H7 (cell line): ENCODE results near the gene KLF6. TPM values are rescaled to one million over a fixed set of nuclear protein-coding genes. Genes with fewer than 3 reads are reported as not detected.

Experiments used
- DNase-seq: peaks from one replicate; pipeline ENCODE4 v3.0.0; 2012
- H3K27me3 ChIP-seq: 2 replicates; pipeline ENCODE4 v1.6.0; 2011; ENCODE audit warnings: mild to moderate bottlenecking, low read length; ENCODE audit not compliant: control insufficient read depth, insufficient read depth
- H3K36me3 ChIP-seq: replicated peaks from 2 replicates; pipeline ENCODE4 v1.5.1; 2011; ENCODE audit warnings: low read length; ENCODE audit not compliant: control insufficient read depth, insufficient read depth
- H3K4me3 ChIP-seq: 2 replicates; pipeline ENCODE4 v1.5.1; 2011; ENCODE audit warnings: low read depth, mild to moderate bottlenecking, control low read depth, low read length, moderate library complexity; ENCODE audit not compliant: insufficient read depth
- total RNA-seq: library from RNA; depleted of rRNA; stranded (reverse); fragments of >200 nt; shearing (Covaris generic); gene quantifications from 2 replicates; pipeline ENCODE4 v1.2.3, GENCODE V29; 2014

The KLF6 gene
- total RNA-seq, 1 experiment from 2014 or later: 7.6 TPM

DNA sequence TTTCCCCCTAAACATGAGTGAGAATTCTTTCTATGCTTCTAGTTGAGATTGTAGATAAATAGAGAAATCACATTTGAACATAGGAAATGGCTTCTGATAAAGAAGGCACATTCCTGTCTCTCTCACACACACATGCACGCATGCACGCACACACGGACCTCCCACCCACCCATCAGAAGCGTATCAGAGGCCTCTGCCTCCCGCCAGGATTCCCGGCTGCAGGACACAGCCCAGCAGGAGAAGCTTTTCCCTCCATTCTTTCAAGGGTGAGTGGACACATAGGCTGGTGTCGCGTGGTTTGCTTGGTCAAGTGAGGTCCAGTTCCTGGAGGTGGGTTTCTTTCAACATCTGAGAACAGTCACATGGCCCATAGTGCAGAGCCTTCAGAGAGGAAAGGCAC, 34.2 kb downstream of the KLF6 start:
- no peaks in the 10 kb centered on the region for H3K27me3 ChIP-seq
- no peak overlapping the region for H3K4me3 ChIP-seq
- no peaks in the 10 kb centered on the region for H3K36me3 ChIP-seq
- DNase-seq: no peak

DNA sequence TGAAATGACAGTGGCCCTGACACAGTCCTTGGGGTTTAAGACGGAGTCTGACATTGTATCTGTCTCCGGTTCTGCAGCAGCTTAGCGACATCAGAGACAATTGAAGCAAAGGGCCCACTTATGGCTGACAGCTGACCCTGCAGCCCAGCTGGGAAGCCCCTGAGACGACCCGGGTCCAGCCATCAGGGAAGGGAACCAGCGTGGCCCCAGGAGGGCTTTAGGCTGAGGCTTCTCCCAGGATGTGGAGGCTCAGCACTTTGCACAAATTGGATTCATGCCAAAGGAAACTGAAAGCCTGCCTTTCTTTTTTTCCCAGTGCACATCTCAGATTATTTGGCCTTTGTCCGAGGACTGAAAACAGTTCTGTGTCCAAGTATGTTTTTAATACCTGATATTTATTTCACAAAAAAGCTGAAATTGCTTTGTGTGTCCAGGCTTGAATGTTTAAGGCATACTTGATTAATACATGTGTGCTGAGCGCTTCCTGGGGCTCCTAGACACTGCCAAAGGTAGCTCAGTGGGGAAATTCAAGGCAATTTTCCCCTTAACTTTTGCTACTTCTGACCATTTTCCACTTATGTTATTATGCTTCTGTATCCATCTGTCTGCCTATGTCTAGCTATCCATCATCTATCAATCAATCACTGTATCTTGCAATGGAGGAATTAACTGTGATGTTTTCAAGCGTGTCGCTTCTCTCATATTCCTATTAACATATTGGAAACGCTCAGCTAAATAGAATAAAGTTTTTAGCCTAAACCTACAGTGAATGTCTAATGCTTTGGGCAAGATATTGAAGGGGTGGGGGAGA, 34.8 kb downstream of the KLF6 start:
- Histone ChIP-seq H3K4me3 (no peak overlapping the region), H3K36me3 (no peaks in the 10 kb centered on the region), H3K27me3 (no peaks in the 10 kb centered on the region)
- DNase-seq: no peak

DNA sequence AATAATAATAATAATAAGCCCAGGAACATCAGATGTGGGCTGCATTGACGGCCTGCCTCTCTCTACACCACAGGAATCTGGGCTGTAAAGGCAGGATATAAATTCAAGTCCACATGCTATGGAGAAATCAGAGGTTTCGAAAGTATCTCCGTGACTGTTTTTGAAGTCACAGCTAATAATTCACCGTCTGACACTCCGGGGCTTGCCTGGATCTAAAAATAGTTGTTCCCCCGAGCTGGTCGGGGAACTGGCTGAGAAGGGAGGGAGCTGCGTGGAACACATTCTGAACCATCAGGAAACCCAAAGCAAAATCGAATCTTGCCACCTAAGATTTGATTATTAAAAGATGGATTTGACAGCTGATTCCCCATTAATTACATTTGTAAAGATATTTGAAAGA, 35.4 kb downstream of the KLF6 start:
- Histone ChIP-seq H3K27me3 (no peaks in the 10 kb centered on the region), H3K4me3 (no peak overlapping the region), H3K36me3 (no peaks in the 10 kb centered on the region)
- no peak for DNase-seq

DNA sequence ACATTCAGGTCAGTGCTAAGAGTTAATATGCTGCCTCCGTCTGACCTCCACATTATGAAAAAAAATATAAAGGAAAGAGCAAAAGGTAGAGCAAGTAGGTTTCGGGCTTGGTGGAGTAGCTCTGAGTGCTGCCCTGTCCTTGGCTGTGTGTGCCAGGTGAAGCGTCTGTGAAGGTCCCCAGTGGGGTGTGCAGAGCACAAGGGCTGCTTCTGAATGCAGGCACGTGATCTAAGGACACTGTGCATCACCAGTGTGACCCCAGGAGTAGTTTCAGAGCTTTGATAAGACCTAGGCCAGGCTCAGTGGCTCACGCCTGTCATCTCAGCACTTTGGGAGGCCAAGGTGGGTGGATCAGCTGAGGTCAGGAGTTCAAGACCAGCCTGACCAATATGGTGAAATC, 36.0 kb downstream of the KLF6 start:
- H3K27me3 ChIP-seq: no peaks in the 10 kb centered on the region
- no peaks in the 10 kb centered on the region for H3K36me3 ChIP-seq
- no peak overlapping the region for H3K4me3 ChIP-seq
- no peak for DNase-seq

DNA sequence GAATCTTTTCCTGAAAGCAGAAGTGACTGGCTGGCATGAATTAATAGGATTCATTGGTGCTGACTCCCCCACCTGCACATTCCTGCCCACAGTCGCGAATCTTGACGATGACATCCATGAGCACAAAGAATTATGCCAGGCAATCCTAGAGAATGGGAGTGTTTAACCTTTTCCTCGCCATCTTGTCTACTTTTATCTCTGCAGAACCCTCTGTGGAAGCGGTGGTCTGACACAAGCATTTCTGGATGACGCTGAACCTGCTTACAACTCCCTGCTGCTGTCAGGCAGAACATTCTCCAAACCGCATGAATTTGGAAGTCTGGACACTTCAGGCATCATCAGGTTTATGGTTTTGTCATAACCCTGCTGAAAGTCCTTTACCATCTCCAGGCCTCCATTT, 36.5 kb downstream of the KLF6 start:
- Histone ChIP-seq H3K36me3 (no peaks in the 10 kb centered on the region), H3K4me3 (no peak overlapping the region), H3K27me3 (no peaks in the 10 kb centered on the region)
- no peak for DNase-seq

DNA sequence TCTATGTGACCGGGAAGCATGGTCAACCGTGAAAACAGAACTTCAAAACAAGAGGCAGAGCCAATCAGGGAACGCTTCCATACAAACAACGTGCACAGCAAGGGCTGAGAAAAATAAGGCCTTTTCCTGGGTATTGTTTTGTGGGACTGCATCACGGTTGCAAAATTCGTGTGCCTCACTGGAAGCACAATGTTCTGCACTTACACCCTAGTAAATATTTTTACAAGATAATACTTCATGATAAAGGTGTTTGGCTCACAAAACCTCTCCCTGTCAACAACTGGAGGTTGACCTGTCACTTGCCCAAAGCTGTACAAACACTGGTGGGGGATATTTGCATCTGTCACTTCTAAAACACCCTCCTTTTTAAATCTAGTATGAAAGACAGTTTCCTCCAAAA, 37.0 kb downstream of the KLF6 start:
- no peaks in the 10 kb centered on the region for H3K27me3 ChIP-seq
- H3K36me3 ChIP-seq: no peaks in the 10 kb centered on the region
- no peak overlapping the region for H3K4me3 ChIP-seq
- DNase-seq: no peak

DNA sequence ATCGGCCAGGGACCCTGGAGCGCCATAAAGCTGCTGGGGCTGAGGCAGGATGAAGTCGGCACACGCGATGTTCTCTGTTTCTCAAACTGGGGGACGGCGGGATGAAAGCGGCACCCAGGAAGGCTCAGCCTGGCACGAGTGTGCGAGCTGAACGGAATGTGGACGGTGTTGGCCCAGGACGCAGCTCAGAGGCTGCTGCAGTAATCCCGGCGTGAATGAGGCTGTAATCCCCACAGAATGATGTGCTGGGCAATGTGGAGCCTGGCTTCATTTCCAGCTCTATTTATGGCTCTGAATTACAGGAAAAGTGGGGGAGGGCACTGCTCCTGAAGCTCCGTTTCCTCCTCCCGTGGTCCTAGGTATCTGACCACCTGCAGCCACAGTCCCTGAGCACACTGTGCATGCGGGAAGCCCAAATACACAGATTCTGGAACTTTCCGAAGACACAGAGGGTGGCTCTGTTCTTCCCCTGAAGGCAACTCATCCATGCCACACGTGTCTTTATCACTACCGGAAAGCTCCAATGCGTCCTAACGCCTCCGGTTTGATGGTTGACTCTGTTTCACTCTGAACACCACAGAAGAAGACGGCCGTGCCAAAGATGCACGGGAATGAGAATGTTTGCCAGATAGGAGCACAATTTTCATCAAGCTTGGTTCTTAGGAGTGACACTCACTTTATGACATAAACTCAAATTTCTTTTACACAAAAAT, 37.6 kb downstream of the KLF6 start:
- Histone ChIP-seq H3K27me3 (no peaks in the 10 kb centered on the region), H3K4me3 (no peak overlapping the region), H3K36me3 (no peaks in the 10 kb centered on the region)
- DNase-seq: no peak

DNA sequence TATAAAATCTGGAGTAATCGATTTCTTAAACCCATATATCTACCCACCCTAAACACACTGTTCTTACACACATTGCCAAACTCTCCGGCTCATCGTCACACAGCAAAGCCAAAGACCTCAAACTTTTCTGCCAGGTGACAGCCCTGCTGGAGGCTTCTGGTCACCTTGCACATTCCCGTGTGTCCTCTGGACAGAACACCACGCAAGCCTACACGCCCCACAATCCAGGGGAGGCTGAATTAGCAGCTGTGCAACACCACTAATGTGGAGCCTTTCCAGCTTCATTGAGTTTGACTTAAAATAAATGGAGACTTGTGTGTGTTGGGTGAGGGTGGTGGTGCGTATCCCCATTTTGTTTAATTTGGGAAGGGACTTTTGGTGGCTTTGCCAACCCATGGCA, 38.4 kb downstream of the KLF6 start:
- Histone ChIP-seq H3K27me3 (no peaks in the 10 kb centered on the region), H3K36me3 (no peaks in the 10 kb centered on the region), H3K4me3 (no peak overlapping the region)
- DNase-seq: no peak

DNA sequence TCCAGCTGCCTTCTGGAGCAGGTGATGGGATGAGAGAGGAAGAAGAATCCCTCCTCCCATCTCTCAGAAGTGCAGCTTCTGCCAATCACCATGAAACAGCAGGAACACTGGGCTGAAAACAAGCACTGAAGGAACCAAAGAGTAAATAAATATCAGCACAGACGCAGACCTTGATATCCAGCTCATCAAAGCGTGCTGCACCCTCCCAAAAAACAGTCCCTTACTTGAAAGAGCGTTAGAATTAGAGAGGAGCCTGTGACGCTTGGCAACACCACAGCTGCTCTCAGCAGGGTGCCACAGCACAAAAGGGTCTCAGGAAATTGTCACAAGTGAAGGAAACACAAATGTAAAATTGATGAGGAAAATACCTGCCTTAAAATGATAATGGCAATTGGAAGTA, 39.5 kb downstream of the KLF6 start:
- DNase-seq: peak; percentile 30
- no peak overlapping the region for H3K4me3 ChIP-seq
- no peaks in the 10 kb centered on the region for H3K36me3 ChIP-seq
- H3K27me3 ChIP-seq: no peaks in the 10 kb centered on the region

DNA sequence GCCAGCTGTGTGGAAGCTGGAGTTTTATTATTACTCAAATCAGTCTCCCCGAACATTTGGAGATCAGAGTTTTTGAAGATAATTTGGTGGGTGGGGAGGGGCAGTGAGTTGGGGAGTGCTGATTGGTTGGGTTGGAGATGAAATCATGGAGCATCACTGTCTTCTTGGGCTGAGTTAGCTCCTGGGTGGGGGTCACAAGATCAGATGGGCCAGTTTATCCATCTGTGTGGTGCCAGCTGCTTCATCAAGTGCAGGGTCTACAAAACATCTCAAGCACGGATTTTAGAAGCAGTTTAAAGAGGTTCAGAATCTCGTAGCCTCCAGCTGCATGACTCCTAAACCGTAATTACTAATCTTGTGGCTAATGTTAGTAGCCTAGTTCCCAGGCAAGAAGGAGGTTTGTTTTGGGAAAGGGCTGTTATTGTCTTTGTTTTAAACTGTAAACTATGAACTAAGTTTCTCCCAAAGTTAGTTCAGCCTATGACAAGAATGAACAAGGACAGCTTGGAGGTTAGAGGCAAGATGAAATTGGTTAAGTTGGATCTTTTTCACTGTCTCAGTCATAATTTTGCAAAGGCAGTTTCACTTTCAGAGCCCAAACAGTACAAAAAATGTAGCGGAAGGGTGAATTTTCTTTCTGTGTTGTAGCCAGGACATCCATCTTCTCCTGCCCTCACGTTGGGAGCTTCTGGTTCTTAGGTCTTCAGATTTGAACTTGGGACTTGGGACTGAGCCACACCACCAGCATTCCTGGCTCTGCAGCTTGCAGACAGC, 43.1 kb downstream of the KLF6 start:
- Histone ChIP-seq H3K27me3 (no peaks in the 10 kb centered on the region), H3K36me3 (no peaks in the 10 kb centered on the region), H3K4me3 (no peak overlapping the region)
- no peak for DNase-seq

DNA sequence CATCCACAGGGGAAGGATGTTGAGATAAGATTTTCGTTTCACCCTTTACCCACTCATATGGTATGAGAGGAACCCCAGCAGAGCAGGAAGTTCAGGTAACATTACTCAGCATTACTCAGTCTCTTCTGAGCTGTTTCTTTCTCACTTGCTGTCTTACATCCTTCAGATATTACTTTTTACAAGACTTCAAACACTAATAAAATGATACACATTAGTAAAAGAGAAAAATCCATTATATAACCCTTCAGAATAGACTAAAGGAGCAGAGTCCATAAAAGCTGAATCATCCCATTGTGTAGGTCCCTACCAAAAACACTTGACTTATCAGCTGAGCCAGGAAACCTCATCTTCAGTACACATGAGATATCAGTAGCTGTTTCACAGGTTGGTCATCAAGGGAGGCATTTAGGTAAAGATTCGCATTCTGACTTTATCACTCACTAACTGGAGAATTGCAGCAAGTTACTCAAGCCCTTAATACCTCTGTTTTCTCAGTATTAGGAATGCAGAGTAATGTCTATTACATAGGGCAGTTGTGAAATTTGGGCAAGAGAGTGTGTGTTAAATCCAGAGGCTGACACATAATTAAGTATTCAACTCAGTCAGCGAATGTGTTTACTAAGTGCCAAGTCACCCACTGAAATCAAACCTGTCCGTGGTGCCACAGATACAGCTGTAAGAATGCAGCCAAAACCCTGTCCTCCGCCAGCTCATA, 44.7 kb downstream of the KLF6 start:
- no peak for DNase-seq
- H3K4me3 ChIP-seq: no peak overlapping the region
- H3K36me3 ChIP-seq: no peaks in the 10 kb centered on the region
- H3K27me3 ChIP-seq: no peaks in the 10 kb centered on the region

DNA sequence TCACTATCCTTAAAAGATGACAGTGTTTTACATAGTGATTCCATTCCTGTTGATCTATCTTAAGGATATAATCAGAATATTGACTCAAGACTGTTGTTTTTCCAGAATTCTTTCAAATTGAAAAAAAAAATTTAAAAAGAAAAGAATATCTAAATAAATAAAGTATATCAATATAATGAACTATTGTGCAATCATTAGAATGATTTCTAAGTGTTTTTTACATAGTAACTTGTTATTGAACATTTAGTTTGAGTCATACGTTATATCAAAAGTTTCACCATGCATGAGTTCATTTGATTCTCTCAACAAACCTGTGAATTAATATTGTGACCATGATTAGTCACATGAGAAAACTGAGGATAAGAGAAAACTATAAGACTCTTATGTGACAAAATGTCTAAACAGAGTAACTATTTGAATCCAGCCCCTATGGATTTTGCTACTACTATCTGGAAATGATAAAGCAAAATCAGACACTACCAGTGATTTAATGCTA, 46.1 kb downstream of the KLF6 start:
- Histone ChIP-seq H3K36me3 (no peaks in the 10 kb centered on the region), H3K4me3 (no peak overlapping the region), H3K27me3 (no peaks in the 10 kb centered on the region)
- DNase-seq: no peak

DNA sequence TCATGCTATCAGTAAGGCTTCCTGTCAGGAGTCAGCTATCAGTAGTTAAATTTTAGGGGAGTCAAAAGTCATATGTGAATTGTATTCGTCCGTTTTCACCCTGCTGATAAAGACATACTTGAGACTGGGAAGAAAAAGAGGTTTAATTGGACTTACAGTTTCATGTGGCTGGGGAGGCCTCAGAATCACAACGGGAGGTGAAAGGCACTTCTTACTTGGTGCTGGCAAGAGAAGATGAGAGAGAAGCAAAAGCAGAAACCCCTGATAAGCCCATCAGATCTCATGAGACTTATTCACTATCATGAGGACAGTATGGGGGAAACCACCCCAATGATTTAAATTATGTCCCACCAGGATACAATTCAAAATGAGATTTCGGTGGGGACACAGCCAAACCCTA, 47.1 kb downstream of the KLF6 start:
- no peaks in the 10 kb centered on the region for H3K36me3 ChIP-seq
- DNase-seq: no peak
- H3K27me3 ChIP-seq: no peaks in the 10 kb centered on the region
- H3K4me3 ChIP-seq: no peak overlapping the region

DNA sequence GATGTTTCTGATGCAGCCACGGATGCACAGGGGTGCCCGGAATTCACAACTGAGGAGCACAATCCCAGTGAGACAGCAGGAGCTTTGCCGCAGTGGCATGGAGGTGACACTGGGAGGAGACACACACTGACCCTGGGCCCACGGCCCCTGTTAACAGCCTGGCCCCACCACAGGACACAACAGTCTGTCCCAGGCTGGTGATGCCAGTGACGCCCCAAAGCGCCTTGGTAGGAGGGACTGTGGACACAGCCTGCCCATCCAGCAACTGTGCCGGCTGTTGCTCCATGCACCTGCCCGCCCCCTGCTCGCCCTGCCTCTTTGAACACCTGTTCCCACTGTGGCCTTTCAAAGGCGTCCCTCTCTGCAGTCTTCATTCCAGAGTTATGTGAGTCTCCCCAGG, 49.8 kb downstream of the KLF6 start:
- Histone ChIP-seq H3K4me3 (no peak overlapping the region), H3K36me3 (no peaks in the 10 kb centered on the region), H3K27me3 (no peaks in the 10 kb centered on the region)
- peak; percentile 70 for DNase-seq
